PC-9 (cell line): ENCODE results near the gene KIAA0040. TPM values are rescaled to one million over a fixed set of nuclear protein-coding genes. Genes with fewer than 3 reads are reported as not detected.

ENCODE experiments used
- BruUV-seq: library from RNA; stranded (reverse); fragments of 400-500 nt; replicated peaks from 2 replicates; lab custom pipeline; 2021; lab: Mats Ljungman, UMichigan
- CTCF ChIA-PET: fragments of 300-600 bp; sonication (Branson Sonifier 250); formaldehyde crosslinking; loops from one replicate; lab custom pipeline; 2022; ENCODE audit warnings: antibody characterized with exemption; lab: Charles Lee
- POLR2A ChIA-PET: fragments of 300-600 bp; sonication (Branson Sonifier 250); formaldehyde crosslinking; loops from one replicate; lab custom pipeline; 2022; ENCODE audit warnings: antibody characterized with exemption; ENCODE audit not compliant: unreplicated experiment; lab: Charles Lee
- DNase-seq, 2 experiments: peaks; one replicate each; pipeline versions ENCODE4 v3.0.0 to v3.0.0-alpha.2; 2015 to 2022; ENCODE audit warnings: mixed read lengths in 1 of 2
- H2AFZ ChIP-seq: fragments of 200-600 bp; sonication (generic); 2 replicates; pipeline ENCODE4 v1.8.1; 2017; ENCODE audit warnings: antibody characterized with exemption
- H3F3A ChIP-seq: fragments of 200-600 bp; sonication (generic); 2 replicates; pipeline ENCODE4 v1.8.1; 2017; ENCODE audit warnings: antibody characterized with exemption, mild to moderate bottlenecking, low read depth; ENCODE audit not compliant: insufficient read depth
- H3K27ac ChIP-seq: fragments of 200-600 bp; sonication (generic); 2 replicates; pipeline ENCODE4 v1.6.1; 2016; ENCODE audit warnings: mixed run types
- H3K27me3 ChIP-seq: fragments of 200-600 bp; sonication (generic); 2 replicates; pipeline ENCODE4 v1.6.1; 2016; ENCODE audit warnings: low read depth, mixed run types; ENCODE audit not compliant: insufficient read depth
- H3K36me3 ChIP-seq: fragments of 200-600 bp; sonication (generic); 2 replicates; pipeline ENCODE4 v1.6.1; 2016; ENCODE audit warnings: low read depth, mixed run types
- H3K4me1 ChIP-seq: fragments of 200-600 bp; sonication (generic); replicated peaks from 2 replicates; pipeline ENCODE4 v1.6.1; 2016; ENCODE audit warnings: mixed run types; ENCODE audit not compliant: insufficient read depth
- H3K4me2 ChIP-seq: fragments of 200-600 bp; sonication (generic); 2 replicates; pipeline ENCODE4 v1.6.1; 2017; ENCODE audit warnings: mixed run types
- H3K4me3 ChIP-seq: fragments of 200-600 bp; sonication (generic); 2 replicates; pipeline ENCODE4 v1.6.1; 2016; ENCODE audit warnings: mixed run types
- H3K79me2 ChIP-seq: fragments of 200-600 bp; sonication (generic); 2 replicates; pipeline ENCODE4 v1.6.1; 2017; ENCODE audit warnings: low read depth, mixed run types
- H3K9me2 ChIP-seq: fragments of 200-600 bp; sonication (generic); 2 replicates; pipeline ENCODE4 v1.8.1; 2017; ENCODE audit warnings: mild to moderate bottlenecking; ENCODE audit not compliant: insufficient read depth
- H3K9me3 ChIP-seq: fragments of 200-600 bp; sonication (generic); 2 replicates; pipeline ENCODE4 v1.8.1; 2016; ENCODE audit warnings: low read depth; ENCODE audit not compliant: insufficient read depth
- H4K20me1 ChIP-seq: fragments of 200-600 bp; sonication (generic); 2 replicates; pipeline ENCODE4 v1.8.1; 2017; ENCODE audit not compliant: insufficient read depth
- CTCF ChIP-seq: fragments of 200-600 bp; sonication (generic); conservative IDR thresholded peaks from 2 replicates; pipeline ENCODE4 v1.6.1; 2017; ENCODE audit warnings: mixed run types, antibody characterized with exemption, mild to moderate bottlenecking, moderate library complexity
- EZH2 ChIP-seq: fragments of 200-600 bp; sonication (generic); IDR thresholded peaks from 2 replicates; pipeline ENCODE4 v1.8.0; 2017; ENCODE audit warnings: antibody characterized with exemption, low read depth
- intact Hi-C: fragments of 100-400 bp; cut with micrococcal nuclease; formaldehyde crosslinking; loops from one replicate; pipeline ENCODE4 v1.10.0; 2022; ENCODE audit not compliant: unreplicated experiment
- total RNA-seq: library from RNA; stranded (reverse); gene quantifications from 2 replicates; pipeline ENCODE4 v1.2.3, GENCODE V29; 2021

KIAA0040 gene
- total RNA-seq, 1 experiment from 2014 or later, result 8.8 TPM

- ChIA-PET POLR2A (no interaction called here), CTCF (no interaction called here)
- peak overlapping the region; percentile 47 for H3K27ac ChIP-seq
- H3K27me3 ChIP-seq, result no peaks in the 10 kb centered on the region
- H3K79me2 ChIP-seq, result no peaks in the 10 kb centered on the region
- peak overlapping the region; percentile 35 for H3K4me2 ChIP-seq
- no peak overlapping the region; the same call in 1 of the 2 replicates for H2AFZ ChIP-seq
- no peaks in the 10 kb centered on the region for H3K9me3 ChIP-seq
- H3K4me1 ChIP-seq, result peaks cover 28% of the 10 kb centered on the region
- no peak overlapping the region for H3K4me3 ChIP-seq
- no peaks in the 10 kb centered on the region for H4K20me1 ChIP-seq
- 0 out of 2 replicates have a peak, but pooled peaks cover 5% of the 10 kb centered on the region for H3F3A ChIP-seq
- intact Hi-C loops, result no loop called here
- BruUV-seq, result no TSS peak
- H3K9me2 ChIP-seq, result no peaks in the 10 kb centered on the region
- H3K36me3 ChIP-seq, result no peaks in the 10 kb centered on the region
- TF ChIP-seq EZH2 (no peak), CTCF (no peak)
- peak in 1 of 2 experiments; percentile 58 for DNase-seq
Measured at GRCh38 chr1:175218786-175219434, 26.3 kb upstream of the KIAA0040 start.

- ChIA-PET POLR2A (no interaction called here), CTCF (no interaction called here)
- Histone ChIP-seq H3K4me1 (peaks cover 28% of the 10 kb centered on the region), H3K4me2 (no peak overlapping the region; the same call in 1 of the 2 replicates), H3K9me3 (peaks cover 7% of the 10 kb centered on the region; the same call in 1 of the 2 replicates), H3K9me2 (no peaks in the 10 kb centered on the region), H3K4me3 (no peak overlapping the region), H4K20me1 (no peaks in the 10 kb centered on the region), H2AFZ (no peak overlapping the region; the same call in 1 of the 2 replicates), H3K27me3 (no peaks in the 10 kb centered on the region), H3K36me3 (no peaks in the 10 kb centered on the region), H3K79me2 (no peaks in the 10 kb centered on the region), H3F3A (0 out of 2 replicates have a peak, but pooled peaks cover 5% of the 10 kb centered on the region), H3K27ac (peak overlapping the region; percentile 47)
- intact Hi-C loops, result no loop called here
- TF ChIP-seq CTCF (no peak), EZH2 (no peak)
- DNase-seq, result peak in 1 of 2 experiments; percentile 59
- no TSS peak for BruUV-seq
Measured at GRCh38 chr1:175217721-175218531, 25.4 kb upstream of the KIAA0040 start.

GRCh38 chr1:175216444-175216843 is 23.9 kb upstream of the KIAA0040 start:
- Histone ChIP-seq H3F3A (0 out of 2 replicates have a peak, but pooled peaks cover 5% of the 10 kb centered on the region), H3K9me2 (no peaks in the 10 kb centered on the region), H3K79me2 (no peaks in the 10 kb centered on the region), H3K27me3 (no peaks in the 10 kb centered on the region), H3K27ac (no peak overlapping the region), H3K4me1 (peaks cover 24% of the 10 kb centered on the region), H3K4me2 (no peak overlapping the region), H3K36me3 (no peaks in the 10 kb centered on the region), H3K9me3 (peaks cover 7% of the 10 kb centered on the region), H2AFZ (no peak overlapping the region), H4K20me1 (no peaks in the 10 kb centered on the region), H3K4me3 (no peak overlapping the region)
- ChIA-PET CTCF (no interaction called here), POLR2A (no interaction called here)
- intact Hi-C loops, result no loop called here
- no TSS peak for BruUV-seq
- TF ChIP-seq EZH2 (no peak), CTCF (no peak)
- DNase-seq, result no peak
